IPS-NIHi7 (cell line): ENCODE data around the gene CNP.
"Not testable (repeated sequence)": the region's sequence is repeated elsewhere in the genome, so short reads cannot be mapped to it uniquely, and the experiment has no call there.

Source experiments
- DNase-seq: peaks from one replicate; pipeline ENCODE4 v3.0.0; 2012; ENCODE audit warnings: mixed read lengths; ENCODE audit errors: extremely low spot score

The CNP gene

DNA sequence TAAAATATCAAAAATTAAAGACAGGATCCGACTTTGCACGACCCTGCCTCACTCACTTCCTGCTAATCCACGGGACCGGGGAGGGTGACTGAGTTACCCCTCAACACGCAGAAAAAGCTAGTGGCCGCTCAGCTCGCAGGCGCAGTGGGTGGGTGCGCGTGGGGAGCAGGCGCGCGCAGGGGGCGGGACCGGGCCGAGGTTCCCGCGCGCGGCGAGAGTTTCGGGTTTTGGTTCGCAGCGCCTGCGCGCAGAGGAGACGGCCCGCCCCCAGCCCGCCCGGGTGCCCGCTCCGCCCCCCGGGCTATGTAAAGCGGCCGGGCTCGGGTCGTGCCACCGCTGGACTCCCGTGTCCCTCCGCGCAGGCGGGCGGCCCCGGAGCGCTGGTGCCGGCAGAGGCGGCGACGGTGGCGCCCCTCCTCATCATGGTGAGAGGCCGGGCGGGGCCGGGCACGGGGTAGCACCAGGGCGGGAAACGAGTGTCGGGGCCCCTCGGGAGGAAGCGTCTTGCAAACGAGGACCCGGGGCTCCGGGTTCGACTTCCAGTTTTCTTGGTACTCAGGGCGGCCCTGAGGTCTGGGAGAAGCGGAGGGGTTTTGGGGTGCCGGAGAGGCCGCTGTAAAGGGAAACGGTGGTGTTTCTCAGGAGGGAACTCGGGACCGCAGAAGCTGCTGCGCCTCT lies at the start of gene CNP:
CNP (plus strand) TSS at position 333 of the 678 bp plus-strand sequence; CDS start at position 423, 90 bp downstream.
- peak; percentile 91 for DNase-seq

DNA sequence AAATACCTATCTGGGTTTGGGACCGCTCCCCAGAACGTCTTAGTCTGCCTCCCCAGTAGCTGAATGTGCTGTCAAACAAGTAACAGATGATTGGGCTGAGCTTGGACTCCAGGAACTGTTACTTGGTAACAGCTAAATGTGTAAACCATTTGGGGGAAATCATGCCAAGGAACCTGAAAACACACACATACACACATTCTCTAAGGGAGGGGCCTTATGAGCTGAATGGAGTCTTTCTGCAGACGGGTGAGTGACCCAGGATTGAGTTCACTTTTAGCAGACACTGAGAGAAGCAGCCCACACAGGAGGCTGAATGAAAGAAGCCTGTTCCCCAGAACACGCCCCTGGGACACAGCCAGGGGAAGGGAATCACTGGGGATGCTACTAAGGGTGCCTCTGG lies 49.4 kb upstream of the CNP start:
- no peak for DNase-seq

DNA sequence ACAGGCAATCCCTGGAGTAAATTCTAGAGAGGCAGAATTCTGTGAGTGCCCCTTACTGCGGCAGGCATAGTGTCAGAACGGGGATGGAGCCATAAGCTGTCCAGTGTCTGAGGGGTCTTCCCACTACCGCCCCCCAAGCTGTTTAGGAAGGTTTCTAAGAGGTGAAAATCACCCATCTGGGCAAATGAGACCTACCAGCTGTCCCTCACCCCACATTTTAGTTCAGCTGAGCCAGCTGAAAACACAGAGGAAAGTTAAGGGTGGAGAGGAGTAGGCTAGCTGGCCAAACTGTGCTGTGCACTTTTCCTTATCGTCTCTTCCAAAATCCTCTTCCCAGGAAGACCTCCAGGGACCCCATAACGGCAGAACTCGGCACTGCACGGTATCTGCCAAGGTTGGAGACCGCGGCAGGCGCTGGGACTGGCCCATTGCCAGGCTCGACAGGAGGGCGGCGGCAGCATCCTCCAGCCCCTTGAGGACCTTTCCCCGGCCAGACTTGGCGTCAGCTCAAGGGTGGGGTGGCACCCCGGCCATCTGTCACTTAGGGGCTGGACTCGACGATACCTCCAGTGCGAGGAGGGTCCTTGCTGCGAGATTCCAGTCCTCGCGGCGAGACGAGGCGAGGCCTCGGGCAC lies 48.8 kb upstream of the CNP start:
- DNase-seq = no peak

DNA sequence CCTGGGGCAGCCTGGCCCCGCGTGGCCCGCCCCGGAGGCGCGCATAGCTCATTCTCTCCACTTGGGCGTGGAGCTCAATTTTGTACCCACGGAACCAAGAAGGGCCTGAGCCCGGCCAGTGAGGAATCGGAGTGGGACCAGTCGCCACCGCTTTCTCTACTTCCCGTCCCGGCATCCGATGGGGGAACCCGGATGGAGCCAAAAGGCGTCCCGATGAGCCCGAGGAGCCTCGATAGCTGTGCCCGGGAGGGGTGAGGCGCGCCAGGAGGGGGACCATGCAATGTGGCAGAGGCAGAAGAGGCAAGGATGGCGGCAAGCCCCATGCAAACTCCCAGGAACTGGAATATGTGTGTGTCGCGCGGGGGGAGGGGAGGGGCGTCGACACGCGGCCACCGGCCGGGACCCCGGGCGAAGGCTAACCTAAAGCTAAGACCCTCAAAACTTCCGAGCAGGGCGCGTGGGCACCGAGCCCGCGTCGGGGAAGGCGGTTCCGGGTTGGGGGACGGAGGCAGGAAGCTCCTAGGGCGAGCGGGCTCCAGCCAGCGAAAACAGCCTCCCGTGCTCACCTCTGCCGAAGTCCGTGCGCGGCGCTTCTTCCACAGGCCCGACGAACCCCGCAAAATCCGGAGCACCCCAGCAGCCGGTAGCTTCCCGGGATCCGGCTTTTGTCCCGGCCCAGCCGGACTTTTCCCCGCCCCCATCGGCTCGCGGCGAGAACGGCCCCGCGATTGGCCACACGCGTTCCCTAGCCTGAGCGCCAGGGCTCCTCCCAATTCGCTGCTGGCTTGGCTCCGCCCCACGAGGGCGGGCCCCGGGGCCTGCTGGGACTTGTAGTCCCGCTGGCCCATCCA lies 48.1 kb upstream of the CNP start, which contains the start of gene ACLY:
ACLY (minus strand) TSS at position 638 of the 851 bp plus-strand sequence. CDS start 5,078 bp downstream, outside the sequence.
- DNase-seq = peak; percentile 100

DNA sequence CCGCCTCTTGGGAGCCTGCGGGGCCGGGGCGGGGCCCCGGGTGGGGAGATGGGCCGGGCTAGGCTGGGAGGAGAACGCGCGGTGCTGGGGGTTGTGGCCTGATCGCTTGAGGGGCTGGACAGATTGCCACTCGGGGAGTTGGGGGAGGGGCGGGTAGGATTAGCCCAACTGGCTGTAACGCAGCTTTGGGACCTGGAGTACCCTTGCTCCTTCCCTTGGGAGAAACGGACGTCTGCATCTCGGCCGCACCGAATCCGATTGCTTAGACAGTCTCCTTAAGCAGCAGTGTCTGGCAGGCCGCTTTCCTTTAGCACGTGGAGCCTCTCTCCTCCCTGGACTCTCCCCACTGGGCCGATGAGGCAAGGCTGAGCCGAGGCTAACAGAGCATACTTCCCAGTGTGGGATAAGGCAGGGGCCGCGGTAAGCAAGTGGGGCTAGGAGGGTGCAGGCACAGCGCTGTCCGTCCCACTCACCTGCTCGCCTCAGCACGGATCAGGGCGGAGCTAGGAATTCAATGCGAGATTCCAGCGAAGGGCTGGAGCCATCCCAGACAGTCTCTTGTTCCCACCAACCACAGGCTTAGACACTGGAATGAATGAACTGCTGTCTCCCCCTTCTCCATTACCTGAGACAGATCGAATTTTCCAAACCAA lies 47.3 kb upstream of the CNP start:
- DNase-seq = peak; percentile 80

DNA sequence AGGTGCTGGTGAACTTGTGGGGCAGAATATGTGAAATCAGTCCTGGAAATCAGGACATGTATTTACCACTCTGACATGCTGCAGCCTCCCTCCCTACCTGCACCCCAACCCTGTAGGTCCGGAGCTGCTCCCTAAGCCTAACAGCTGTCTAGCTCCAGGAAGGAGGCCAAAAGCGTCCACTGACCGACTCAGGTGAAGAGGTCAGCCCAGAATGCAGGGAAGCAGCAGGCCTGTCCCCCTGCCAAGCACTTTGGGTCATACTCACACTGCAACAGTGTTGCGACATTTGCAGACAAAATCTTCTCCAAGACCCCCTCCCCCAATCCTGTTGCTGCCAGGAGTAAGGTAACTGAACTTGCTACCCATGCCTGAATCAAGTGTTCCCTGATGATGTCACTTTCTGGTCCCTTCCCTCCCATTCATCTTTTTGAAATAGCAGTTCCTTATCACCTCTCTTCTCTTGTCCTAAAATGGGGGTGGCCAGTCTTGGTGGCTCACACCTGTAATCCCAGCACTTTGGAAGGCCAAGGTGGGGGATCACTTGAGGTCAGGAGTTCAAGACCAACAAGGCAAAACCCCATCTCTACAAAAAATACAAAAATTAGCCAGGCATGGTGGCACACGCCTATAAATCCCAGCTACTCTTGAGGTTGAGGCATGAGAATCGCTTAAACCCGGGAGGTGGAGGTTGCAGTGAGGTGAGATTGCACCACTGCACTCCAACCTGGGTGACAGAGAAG lies 46.6 kb upstream of the CNP start:
- no peak for DNase-seq

DNA sequence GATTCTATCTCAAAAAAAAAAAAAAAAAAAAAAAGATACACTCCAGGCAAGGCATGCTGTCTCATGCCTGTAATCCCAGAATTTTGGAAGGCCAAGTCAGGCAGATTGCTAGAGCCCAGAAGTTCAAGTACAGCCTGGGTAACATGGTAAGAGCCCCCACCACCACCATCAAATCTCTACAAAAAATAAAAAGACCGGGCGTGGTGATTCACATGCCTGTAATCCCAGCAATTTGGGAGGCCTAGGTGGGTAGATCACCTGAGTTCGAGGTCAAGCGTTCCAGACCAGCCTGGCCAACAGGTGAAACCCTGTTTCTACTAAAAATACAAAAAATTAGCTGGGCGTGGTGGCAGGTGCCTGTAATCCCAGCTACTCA lies 46.0 kb upstream of the CNP start:
- no peak for DNase-seq

DNA sequence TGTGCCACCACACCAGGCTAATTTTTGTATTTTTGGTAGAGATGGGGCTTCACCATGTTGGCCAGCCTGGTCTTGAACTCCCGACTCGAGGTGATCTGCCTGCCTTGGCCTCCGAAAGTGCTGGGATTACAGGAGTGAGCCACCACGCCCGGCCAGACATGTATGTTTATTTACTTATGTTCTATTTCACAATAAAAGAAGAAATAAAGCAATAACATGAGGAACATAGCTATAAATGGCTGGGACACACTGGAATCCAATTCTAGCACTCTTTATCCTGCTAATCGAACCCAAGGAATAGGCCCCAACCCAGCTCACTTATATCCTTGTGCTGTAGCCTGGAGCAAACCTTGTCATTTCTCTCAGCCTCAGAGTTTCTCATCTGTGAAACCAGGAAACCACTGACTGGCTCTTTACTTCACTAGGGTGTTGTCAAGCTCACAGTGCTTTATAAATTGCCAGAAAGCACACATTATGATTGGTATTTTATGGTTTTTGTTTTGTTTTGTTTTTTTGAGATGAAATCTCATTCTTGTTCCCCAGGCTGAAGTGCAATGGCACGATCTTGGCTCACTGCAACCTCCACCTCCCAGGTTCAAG lies 40.5 kb upstream of the CNP start:
- DNase-seq = no peak

DNA sequence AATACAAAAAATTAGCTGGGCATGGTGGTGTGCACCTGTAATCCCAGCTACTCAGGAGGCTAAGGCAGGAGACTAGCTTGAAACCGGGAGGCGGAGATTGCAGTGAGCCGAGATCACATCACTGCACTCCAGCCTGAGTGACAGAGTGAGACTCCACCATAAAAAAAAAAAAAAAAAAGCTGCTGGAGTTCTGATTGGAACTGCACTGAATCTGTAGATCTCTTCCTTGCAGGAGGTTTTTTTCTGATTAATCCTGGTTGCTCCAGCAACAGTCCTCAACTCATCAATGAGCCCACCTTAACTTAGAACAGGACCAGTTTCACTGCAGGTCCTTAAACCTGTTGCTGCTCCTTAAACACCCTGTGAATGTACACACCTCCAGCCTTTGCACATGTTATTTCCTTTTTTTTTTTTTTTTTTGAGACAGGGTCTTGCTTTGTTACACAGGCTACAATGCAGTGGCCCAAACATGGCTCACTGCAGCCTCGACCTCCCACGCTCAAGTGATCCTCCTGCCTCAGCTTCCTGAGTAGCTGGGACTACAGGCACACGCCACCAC lies 37.8 kb upstream of the CNP start:
- DNase-seq = no peak

DNA sequence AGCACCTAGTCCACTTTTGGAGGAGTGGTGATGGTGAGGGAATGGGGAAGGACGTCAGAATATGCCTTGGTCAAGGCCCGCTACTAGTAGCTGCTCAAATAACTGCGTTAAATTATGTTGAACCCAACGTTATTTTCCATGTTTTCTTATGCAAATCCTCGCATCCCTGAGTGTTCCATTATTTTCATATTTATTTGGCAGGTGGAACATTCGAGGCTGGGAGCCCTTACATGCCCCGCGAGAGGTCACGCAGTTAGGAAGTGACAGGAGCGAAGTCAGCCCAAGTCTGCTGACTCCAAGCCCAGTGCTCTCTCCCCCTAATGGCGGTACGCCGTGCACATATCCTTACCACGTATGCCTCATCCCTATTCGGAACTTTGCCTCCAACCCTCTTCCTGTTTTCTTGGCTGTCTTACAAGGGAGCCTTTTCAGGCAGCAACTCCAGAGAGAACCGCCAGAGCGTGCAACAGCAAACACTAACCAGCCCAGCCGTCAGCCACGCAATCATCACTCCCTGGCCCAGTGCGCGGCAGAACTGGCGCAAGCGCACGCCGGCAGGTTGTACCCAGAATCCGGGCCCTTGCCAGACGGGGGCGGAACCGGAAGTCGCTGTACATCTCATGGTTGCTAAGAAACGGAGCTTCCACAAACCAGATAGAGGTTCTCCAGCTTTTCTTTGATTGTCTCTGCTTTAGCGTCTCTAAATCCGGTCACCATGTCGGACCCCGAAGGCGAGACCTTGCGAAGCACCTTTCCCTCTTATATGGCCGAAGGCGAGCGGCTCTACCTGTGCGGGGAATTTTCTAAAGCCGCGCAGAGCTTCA lies 36.4 kb upstream of the CNP start, which contains the start of gene ODAD4:
ODAD4 (plus strand) TSS at position 609 of the 824 bp plus-strand sequence; CDS start at position 716, 107 bp downstream.
- peak; percentile 98 for DNase-seq

DNA sequence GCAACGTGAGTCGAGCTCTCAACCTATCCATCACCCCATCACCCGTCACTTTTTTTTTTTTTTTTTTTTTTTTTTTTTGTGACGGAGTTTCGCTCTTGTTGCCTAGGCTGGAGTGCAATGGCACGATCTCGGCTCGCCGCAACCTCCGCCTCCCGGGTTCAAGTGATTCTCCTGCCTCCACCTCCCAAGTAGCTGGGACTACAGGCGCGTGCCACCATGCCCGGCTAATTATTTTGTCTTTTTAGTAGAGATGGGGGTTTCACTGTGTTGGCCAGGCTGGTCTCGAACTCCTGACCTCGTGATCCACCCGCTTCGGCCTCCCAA lies 35.8 kb upstream of the CNP start:
- not testable (repeated sequence) for DNase-seq

DNA sequence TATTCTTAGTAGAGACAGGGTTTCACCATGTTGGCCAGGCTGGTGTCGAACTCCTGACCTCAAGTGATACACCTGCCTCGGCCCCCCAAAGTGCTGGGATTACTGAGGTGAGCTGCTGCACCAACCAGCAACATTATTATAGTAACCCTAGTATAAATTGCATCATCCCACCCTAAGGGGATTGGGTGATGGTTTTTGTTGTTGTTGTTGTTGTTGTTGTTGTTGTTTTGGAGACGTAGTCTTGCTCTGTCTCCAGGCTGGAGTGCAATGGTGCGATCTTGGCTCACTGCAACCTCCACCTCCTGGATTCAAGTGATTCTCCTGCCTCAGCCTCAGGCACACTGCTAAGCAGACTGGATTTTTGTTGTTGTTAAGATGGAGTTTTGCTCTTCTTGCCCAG lies 34.9 kb upstream of the CNP start:
- DNase-seq = not testable (repeated sequence)

DNA sequence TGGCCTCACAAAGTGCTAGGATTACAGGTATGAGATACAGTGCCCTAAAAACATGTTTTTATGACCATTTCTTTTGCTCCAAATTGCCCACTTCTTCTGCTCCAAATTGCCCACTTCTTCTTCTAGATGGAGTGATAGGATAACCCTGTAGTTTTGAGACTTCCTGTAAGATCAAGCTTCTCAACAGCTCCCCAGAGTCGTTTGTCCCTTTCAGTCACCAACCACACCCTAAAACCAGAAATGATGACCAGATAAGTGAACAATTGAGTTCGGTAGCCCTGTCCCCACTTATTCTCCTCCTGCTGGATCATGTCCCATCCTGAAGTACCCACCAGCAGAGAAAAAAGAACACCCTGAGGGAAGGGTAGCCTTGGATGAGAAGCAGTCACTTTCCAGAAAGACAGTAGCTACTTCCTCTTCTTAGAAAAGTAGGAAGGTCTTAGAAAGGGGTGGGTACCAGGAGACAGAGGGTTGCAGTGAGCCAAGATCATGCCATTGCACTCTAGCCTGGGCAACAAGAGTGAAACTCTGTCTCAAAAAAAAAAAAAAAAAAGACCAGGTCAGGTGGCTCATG lies 33.7 kb upstream of the CNP start:
- no peak for DNase-seq

DNA sequence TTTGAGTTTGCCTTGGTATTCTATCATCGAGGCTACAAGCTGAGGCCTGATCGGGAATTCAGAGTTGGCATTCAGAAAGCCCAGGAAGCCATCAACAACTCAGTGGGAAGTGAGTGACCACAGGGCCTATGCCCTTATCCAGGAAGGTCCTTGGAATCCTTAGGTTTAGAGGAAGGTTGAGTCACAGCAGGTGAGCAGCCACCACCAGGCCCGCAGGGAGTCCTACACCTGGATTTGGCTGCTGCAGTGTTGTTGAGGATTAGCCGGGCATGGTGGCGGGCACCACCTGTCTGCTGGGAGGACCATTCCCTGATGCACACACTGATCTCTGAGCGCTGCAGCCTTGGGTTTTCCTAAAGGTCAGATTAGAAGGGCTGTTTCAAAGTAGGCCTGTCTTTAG lies 31.0 kb upstream of the CNP start:
- DNase-seq = no peak

DNA sequence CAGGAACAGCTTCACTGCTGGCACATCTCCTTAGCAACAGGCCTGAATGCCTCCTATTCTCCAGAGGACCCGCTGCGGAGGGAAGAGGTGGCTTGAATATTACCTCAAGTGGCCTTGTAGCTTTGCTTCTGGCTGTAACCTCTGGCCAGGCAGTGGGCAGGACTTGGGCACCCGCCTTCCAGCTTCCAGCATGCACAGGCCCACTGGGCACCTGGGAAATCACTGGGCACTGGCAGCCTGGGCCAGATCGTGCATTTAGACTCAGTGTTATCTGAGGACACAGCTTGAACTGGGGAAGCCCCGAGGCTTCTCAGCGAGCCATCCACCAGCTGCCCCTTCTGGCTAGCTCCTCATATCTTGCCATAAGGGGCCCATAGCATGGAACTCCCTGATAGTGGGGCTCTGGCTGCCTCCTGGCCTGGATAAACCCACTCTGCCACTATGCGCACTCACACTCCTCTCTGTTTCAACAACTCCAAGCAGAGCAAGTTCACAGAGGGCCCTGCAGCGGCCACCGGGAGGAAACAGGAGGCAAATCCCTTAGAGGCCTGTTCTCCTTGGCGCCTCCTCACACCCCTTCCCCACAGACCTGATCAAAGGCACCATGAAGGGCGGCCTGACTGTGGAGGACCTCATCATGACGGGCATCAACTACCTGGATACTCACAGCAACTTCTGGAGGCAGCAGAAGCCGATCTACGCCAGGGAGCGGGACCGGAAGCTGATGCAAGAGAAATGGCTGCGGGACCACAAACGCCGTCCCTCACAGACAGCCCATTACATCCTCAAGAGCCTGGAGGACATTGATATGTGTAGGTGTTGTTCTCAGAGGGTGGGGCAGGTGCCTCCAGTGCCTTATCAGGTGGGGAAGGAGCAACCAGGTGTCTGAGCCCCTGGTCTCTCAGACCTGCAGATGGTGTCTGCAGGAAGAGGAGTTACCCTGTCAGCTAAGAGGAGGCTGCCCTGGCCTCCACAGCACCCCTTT lies 28.3 kb upstream of the CNP start:
- DNase-seq = no peak

DNA sequence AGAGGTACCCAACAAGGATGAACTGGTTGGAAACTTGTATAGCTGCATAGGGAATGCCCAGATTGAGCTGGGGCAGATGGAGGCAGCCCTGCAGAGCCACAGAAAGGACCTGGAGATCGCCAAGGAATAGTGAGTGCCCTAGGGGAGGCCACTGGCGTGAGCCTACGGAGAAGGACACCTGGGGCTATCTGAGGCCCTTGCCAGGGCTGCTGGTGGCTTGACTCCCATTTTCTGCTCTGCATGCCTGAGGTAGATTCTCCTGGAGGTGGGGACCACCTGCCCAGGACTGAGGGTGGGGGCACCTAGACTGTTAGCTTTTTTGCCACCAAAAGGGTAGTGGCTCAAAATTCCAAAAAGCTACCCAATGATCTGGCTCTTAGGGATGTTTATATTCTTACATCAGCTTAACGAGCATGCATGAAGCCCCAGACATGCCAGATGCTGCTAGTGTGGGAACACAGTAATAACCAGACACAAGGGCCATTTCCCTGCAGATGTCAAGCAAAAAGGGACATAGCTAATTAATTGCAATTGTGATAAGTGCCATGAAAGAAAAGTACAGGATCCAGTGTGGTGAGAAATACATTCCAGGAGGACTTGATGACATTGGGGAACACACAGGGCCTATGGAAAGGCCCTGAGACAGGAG lies 27.4 kb upstream of the CNP start:
- DNase-seq = no peak

DNA sequence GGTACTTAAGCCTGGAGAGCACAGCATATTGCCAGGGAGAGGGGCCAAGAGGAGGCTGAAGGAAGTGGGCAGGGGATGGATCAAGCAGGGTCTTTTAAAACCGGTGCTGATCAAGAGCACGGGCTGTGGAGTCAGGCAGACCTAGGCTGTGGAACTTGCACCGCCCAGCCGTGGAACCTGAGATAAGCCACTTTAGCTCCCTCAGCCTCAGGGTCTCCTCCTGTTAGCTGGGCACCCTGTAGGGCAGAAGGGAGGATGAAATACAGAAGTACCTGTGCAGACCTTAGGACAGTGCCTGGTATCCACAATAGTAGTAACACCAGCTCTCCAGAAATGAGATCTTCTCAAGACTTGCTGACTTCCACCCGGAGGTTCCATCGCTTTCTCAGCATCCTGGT lies 26.9 kb upstream of the CNP start:
- DNase-seq = no peak

DNA sequence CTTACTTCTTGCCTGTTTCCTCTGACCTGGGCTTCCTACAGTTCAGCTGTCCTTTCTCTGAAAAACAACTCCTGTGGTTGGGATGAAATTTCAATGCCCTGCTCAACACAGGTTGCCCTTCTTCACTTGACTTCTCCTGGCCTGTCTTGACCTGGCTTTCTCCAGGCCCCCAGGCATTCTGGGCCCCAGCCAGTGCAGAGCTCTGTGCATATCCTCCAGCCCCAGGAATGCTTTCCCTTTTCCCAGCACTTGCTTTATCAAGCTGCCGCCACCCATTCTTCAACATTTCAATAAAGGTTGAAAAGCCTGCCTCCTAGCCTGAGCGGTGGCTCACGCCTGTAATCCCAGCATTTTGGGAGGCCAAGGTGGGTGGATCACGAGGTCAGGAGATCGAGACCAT lies 25.4 kb upstream of the CNP start:
- DNase-seq = no peak
